H1 (cell line): Measurements from ENCODE around the gene SNX13. TPM values are rescaled to one million over a fixed set of nuclear protein-coding genes. Genes with fewer than 3 reads are reported as not detected.

ENCODE experiments used
- CTCF ChIA-PET: fragments of 300-600 bp; sonication (Branson Sonifier 250); formaldehyde crosslinking; loops from one replicate; lab custom pipeline; 2021; ENCODE audit not compliant: partially characterized antibody; lab: Charles Lee
- POLR2A ChIA-PET: fragments of 300-600 bp; sonication (Branson Sonifier 250); formaldehyde crosslinking; loops from one replicate; lab custom pipeline; 2021; ENCODE audit warnings: inconsistent platforms; ENCODE audit not compliant: partially characterized antibody; lab: Charles Lee
- DNase-seq, 2 experiments: peaks; one replicate each; pipeline versions ENCODE4 v3.0.0 to v3.0.0-alpha.2; 2010 to 2022; ENCODE audit warnings: low spot score in 2 of 2, low read depth in 1 of 2, mixed read lengths in 1 of 2
- FAIRE-seq: peaks from 2 replicates; lab custom pipeline; 2011; peaks lifted over from hg19 to GRCh38; lab: Jason Lieb, UNC
- H2AFZ ChIP-seq: 2 replicates; pipeline ENCODE4 v1.8.1; 2012; ENCODE audit warnings: low read length, inconsistent platforms
- H2AK5ac ChIP-seq: 2 replicates; pipeline ENCODE4 v1.6.1; 2013; ENCODE audit warnings: low read depth, low read length
- H2BK120ac ChIP-seq: replicated peaks from 2 replicates; pipeline ENCODE3; 2013; ENCODE audit warnings: low read depth, low read length, inconsistent platforms
- H2BK12ac ChIP-seq: 2 replicates; pipeline ENCODE4 v1.6.1; 2013; ENCODE audit warnings: low read depth, low read length
- H2BK15ac ChIP-seq: 2 replicates; pipeline ENCODE4 v1.6.1; 2013; ENCODE audit warnings: low read length
- H2BK20ac ChIP-seq: 2 replicates; pipeline ENCODE4 v1.6.1; 2013; ENCODE audit warnings: low read length
- H2BK5ac ChIP-seq: 2 replicates; pipeline ENCODE4 v1.6.1; 2013; ENCODE audit warnings: low read depth, low read length
- H3K14ac ChIP-seq: 2 replicates; pipeline ENCODE4 v1.6.1; 2013; ENCODE audit warnings: inconsistent platforms; ENCODE audit not compliant: insufficient read length
- H3K18ac ChIP-seq: 2 replicates; pipeline ENCODE4 v1.6.1; 2013; ENCODE audit warnings: low read length; ENCODE audit errors: extremely low read depth
- H3K23ac ChIP-seq: 2 replicates; pipeline ENCODE4 v1.6.1; 2013; ENCODE audit warnings: inconsistent platforms; ENCODE audit not compliant: insufficient read length
- H3K23me2 ChIP-seq: 2 replicates; pipeline ENCODE4 v1.6.1; 2013; ENCODE audit warnings: low read depth, low read length
- H3K27ac ChIP-seq: 2 replicates; pipeline ENCODE4 v1.6.1; 2011; ENCODE audit warnings: low read depth, low read length, inconsistent platforms
- H3K27me3 ChIP-seq, 4 experiments: replicated peaks in 1 of 4; 1 replicate in 1 of 4; 2 replicates in 3 of 4; pipeline versions ENCODE4 v1.6.1 to v1.8.1; 2011 to 2013; ENCODE audit warnings: low read length in 3 of 4, mild to moderate bottlenecking in 3 of 4, inconsistent platforms in 2 of 4, mixed read lengths in 2 of 4, moderate library complexity in 1 of 4; ENCODE audit not compliant: control insufficient read depth in 3 of 4, insufficient read depth in 3 of 4; ENCODE audit errors: extremely low read depth in 1 of 4
- H3K36me3 ChIP-seq, 4 experiments: 2 replicates each; pipeline versions ENCODE4 v1.6.1 to v1.8.1; 2011 to 2013; ENCODE audit warnings: mild to moderate bottlenecking in 4 of 4, low read length in 3 of 4, moderate library complexity in 2 of 4, control low read depth in 1 of 4, inconsistent platforms in 1 of 4; ENCODE audit not compliant: insufficient read depth in 4 of 4, control insufficient read depth in 2 of 4
- H3K4ac ChIP-seq: replicated peaks from 2 replicates; pipeline ENCODE3; 2013; ENCODE audit warnings: low read length, low read depth, mixed read lengths, inconsistent platforms; ENCODE audit not compliant: insufficient read length
- H3K4me1 ChIP-seq, 4 experiments: replicated peaks in 1 of 4; 1 replicate in 1 of 4; 2 replicates in 3 of 4; pipeline versions ENCODE4 v1.6.1 to v1.8.1; 2011 to 2013; ENCODE audit warnings: low read length in 3 of 4, inconsistent platforms in 2 of 4, mixed read lengths in 1 of 4; ENCODE audit not compliant: insufficient read depth in 4 of 4, control insufficient read depth in 3 of 4
- H3K4me2 ChIP-seq, 2 experiments: 2 replicates each; pipeline versions ENCODE4 v1.6.1 to v1.8.1; 2011 to 2013; ENCODE audit warnings: low read depth in 2 of 2, low read length in 2 of 2, control low read depth in 1 of 2, inconsistent platforms in 1 of 2, mild to moderate bottlenecking in 1 of 2; ENCODE audit not compliant: insufficient read depth in 1 of 2
- H3K4me3 ChIP-seq, 4 experiments: fragments of 200-600, 300-600 bp in 1 of 4; sonication (generic), shearing (Covaris generic), sonication (Bioruptor Twin) in 1 of 4; 2 replicates each; pipeline versions ENCODE4 v1.5.1 to v1.8.1; 2011 to 2016; ENCODE audit warnings: low read length in 4 of 4, low read depth in 3 of 4, control low read depth in 2 of 4, inconsistent platforms in 2 of 4, mild to moderate bottlenecking in 2 of 4, mixed read lengths in 1 of 4, moderate library complexity in 1 of 4; ENCODE audit not compliant: insufficient read depth in 2 of 4; ENCODE audit errors: extremely low read depth in 1 of 4
- H3K56ac ChIP-seq: replicated peaks from 2 replicates; pipeline ENCODE3; 2013; ENCODE audit warnings: low read depth, mild to moderate bottlenecking, mixed read lengths, low read length, inconsistent platforms; ENCODE audit not compliant: insufficient read length
- H3K79me1 ChIP-seq: 2 replicates; pipeline ENCODE4 v1.6.1; 2013; ENCODE audit warnings: low read depth, low read length, control low read depth
- H3K79me2 ChIP-seq, 2 experiments: 2 replicates each; pipeline versions ENCODE4 v1.6.1 to v1.8.1; 2012 to 2013; ENCODE audit warnings: low read length in 2 of 2, mild to moderate bottlenecking in 2 of 2, inconsistent platforms in 1 of 2; ENCODE audit not compliant: insufficient read depth in 2 of 2, control insufficient read depth in 1 of 2
- H3K9ac ChIP-seq, 4 experiments: replicated peaks in 1 of 4; 1 replicate in 1 of 4; 2 replicates in 3 of 4; pipeline versions ENCODE4 v1.6.1 to v1.8.1; 2011 to 2013; ENCODE audit warnings: low read depth in 3 of 4, low read length in 3 of 4, control low read depth in 2 of 4, mild to moderate bottlenecking in 2 of 4, moderate library complexity in 2 of 4, inconsistent platforms in 1 of 4; ENCODE audit errors: extremely low read depth in 1 of 4
- H3K9me3 ChIP-seq, 2 experiments: 2 replicates each; pipeline versions ENCODE4 v1.6.1 to v1.8.1; 2012 to 2013; ENCODE audit warnings: mild to moderate bottlenecking in 2 of 2, moderate library complexity in 2 of 2, control low read depth in 1 of 2, inconsistent platforms in 1 of 2, low read depth in 1 of 2, low read length in 1 of 2, mixed read lengths in 1 of 2; ENCODE audit not compliant: insufficient read depth in 2 of 2
- H4K20me1 ChIP-seq, 2 experiments: replicated peaks in 1 of 2; 2 replicates each; pipeline versions ENCODE3 to v1.8.1; 2011 to 2013; ENCODE audit warnings: inconsistent platforms in 2 of 2, low read length in 2 of 2, mild to moderate bottlenecking in 1 of 2; ENCODE audit not compliant: insufficient read depth in 2 of 2, control insufficient read depth in 1 of 2
- H4K5ac ChIP-seq: 2 replicates; pipeline ENCODE4 v1.6.1; 2013; ENCODE audit warnings: low read length, low read depth, mixed read lengths, inconsistent platforms; ENCODE audit not compliant: insufficient read length
- H4K8ac ChIP-seq: 2 replicates; pipeline ENCODE4 v1.8.0; 2013; ENCODE audit warnings: mild to moderate bottlenecking, moderate library complexity, low read length, inconsistent platforms; ENCODE audit not compliant: insufficient read depth; ENCODE audit errors: extremely low read depth
- H4K91ac ChIP-seq: replicated peaks from 2 replicates; pipeline ENCODE3; 2013; ENCODE audit warnings: low read length, mixed read lengths, inconsistent platforms; ENCODE audit not compliant: insufficient read length
- KDM5A ChIP-seq: fragments of 200-600 bp; IDR thresholded peaks from 2 replicates; pipeline ENCODE4 v1.7.1; 2012; ENCODE audit warnings: mild to moderate bottlenecking, low read length, inconsistent platforms, mixed read lengths
- WGBS, 2 experiments: shearing (Covaris generic) in 1 of 2; methylation state at CpG; one replicate each; pipeline versions ENCODE4 v1.1.6 to v1.1.7; 2013 to 2015; ENCODE audit warnings: low lambda C conversion rate in 2 of 2, mixed read lengths in 2 of 2, inconsistent platforms in 1 of 2, low coverage in 1 of 2, missing lambda C conversion rate in 1 of 2; ENCODE audit not compliant: insufficient replicate concordance in 2 of 2, insufficient coverage in 1 of 2, insufficient read length in 1 of 2; ENCODE audit errors: extremely low coverage in 1 of 2, missing lambda C conversion rate in 1 of 2; 5-methylcytosine and 5-hydroxymethylcytosine counted together
- polyA plus RNA-seq, 7 experiments: library from polyadenylated mRNA; depleted of rRNA in 3 of 7; stranded (reverse) in 5 of 7; unstranded in 2 of 7; fragments of >200 nt in 5 of 7; fragments of 200-250 nt in 2 of 7; gene quantifications; 1 replicate in 5 of 7; 2 replicates in 1 of 7; 4 replicates in 1 of 7; pipeline versions ENCODE4 v1.2.1 to v1.2.3, GENCODE V29; 2011 to 2013; ENCODE audit warnings: missing spikeins in 2 of 7, mixed read lengths in 2 of 7
- total RNA-seq: library from RNA; stranded (reverse); fragmentation: NEBNext Ultra II Directional; extraction: Animal tissue kit (Norgen Biotek cat#: 25700); gene quantifications from 2 replicates; pipeline ENCODE4 v1.2.1, GENCODE V29; 2021

The SNX13 gene
- total and polyA plus RNA-seq, 2 of the 8 experiments (the other 6 are each of a cell fraction or from before 2014, with no cell fraction given), result 5.5 to 27.4 TPM

GRCh38 chr7:17976952-17977351, 36.7 kb upstream of the SNX13 start:
- H3K14ac ChIP-seq, result no peak overlapping the region
- H3K4me3 ChIP-seq, result no peak overlapping the region
- no peak overlapping the region for H2BK5ac ChIP-seq
- no peak overlapping the region for H2AFZ ChIP-seq
- no peak overlapping the region for H2BK120ac ChIP-seq
- no peak for TF ChIP-seq KDM5A
- no peaks in the 10 kb centered on the region; a peak in 1 of 4 replicates for H3K9me3 ChIP-seq
- no peaks in the 10 kb centered on the region for H3K79me2 ChIP-seq
- no peaks in the 10 kb centered on the region for H3K36me3 ChIP-seq
- no peaks in the 10 kb centered on the region for H3K4me1 ChIP-seq
- H2BK20ac ChIP-seq, result no peak overlapping the region
- H3K4ac ChIP-seq, result no peak overlapping the region
- no peak overlapping the region for H2AK5ac ChIP-seq
- no peak for DNase-seq
- H4K8ac ChIP-seq, result no peak overlapping the region
- no peak overlapping the region for H2BK12ac ChIP-seq
- H3K56ac ChIP-seq, result no peak overlapping the region
- H3K27me3 ChIP-seq, result no peaks in the 10 kb centered on the region
- WGBS, 2 experiments, result 43% methylated on average over 2 of the region's 2 CpGs; no CpG with 5 or more reads in 1 of the 2 experiments
- H3K79me1 ChIP-seq, result no peaks in the 10 kb centered on the region
- CTCF ChIA-PET, result interaction anchor here (1.0 to 1.4 kb wide), 2 partner anchors 9 to 16 kb away, joined by 4 to 6 read pairs; no protein-coding TSS in a partner anchor
- POLR2A ChIA-PET, result no interaction called here
- no peak overlapping the region for H2BK15ac ChIP-seq
- H3K23ac ChIP-seq, result no peak overlapping the region
- no peak overlapping the region for H3K4me2 ChIP-seq
- no peak overlapping the region for H3K18ac ChIP-seq
- H3K23me2 ChIP-seq, result no peaks in the 10 kb centered on the region
- H4K91ac ChIP-seq, result no peak overlapping the region
- no peak overlapping the region for H3K27ac ChIP-seq
- no peak for FAIRE-seq
- H4K5ac ChIP-seq, result no peak overlapping the region
- no peaks in the 10 kb centered on the region for H4K20me1 ChIP-seq
- no peak overlapping the region for H3K9ac ChIP-seq
